Adrenal gland (tissue), 5 donors: ENCODE measurements around the gene OR4N5.

Source experiments
- CTCF ChIP-seq, 6 experiments: fragments of 450-650 bp in 4 of 6; fragments of 200-600 bp in 2 of 6; sonication (generic) in 1 of 6; IDR thresholded peaks; 1 replicate in 5 of 6; 2 replicates in 1 of 6; pipeline versions ENCODE4 v1.5.1 to v1.8.0; 2016 to 2021; ENCODE audit warnings: antibody characterized with exemption in 6 of 6, mild to moderate bottlenecking in 2 of 6, moderate library complexity in 1 of 6
- POLR2A ChIP-seq, 2 donors: fragments of 450-650 bp; IDR thresholded peaks; one replicate each; pipeline ENCODE4 v1.6.1; 2017; ENCODE audit warnings: antibody characterized with exemption in 2 of 2, mild to moderate bottlenecking in 2 of 2, moderate library complexity in 1 of 2
- donor health status: DM: no; HTN: no; CAD: no.

- TF ChIP-seq CTCF (IDR thresholded peaks at IDR 0.05) (no peak), POLR2A (IDR thresholded peaks at IDR 0.05) (no peak)
Observed at GRCh38 chr14:20116748-20117147, 21.9 kb upstream of the OR4N5 start.
